ENCODE measurements around the gene CDHR5. TPM values are rescaled to one million over a fixed set of nuclear protein-coding genes. Genes with fewer than 3 reads are reported as not detected.

Gene CDHR5
- total and polyA plus RNA-seq, 9 of the 15 experiments (the other 6 are each of a cell fraction or from before 2014, with no cell fraction given), result 0.16 TPM; not detected in 8

- H3K27ac ChIP-seq (ENCODE audit: extremely low read depth, low read depth, low read length), result no peak overlapping the region
- ChIA-PET CTCF (ENCODE audit: low intra/inter-chr PET ratio) (no interaction called here), POLR2A (no interaction called here)
- peaks cover 30% of the 10 kb centered on the region; the same call in 2 of the 3 replicates for H3K36me3 ChIP-seq (ENCODE audit: control insufficient read depth, insufficient read depth, low read length)
- H4K20me1 ChIP-seq (replicated peaks; ENCODE audit: control insufficient read depth, insufficient read depth, low read length), result no peaks in the 10 kb centered on the region
- in situ Hi-C loops (cut with MboI) (no loop called here), intact Hi-C loops (cut with micrococcal nuclease) (no loop called here)
- WGBS (ENCODE audit: insufficient coverage, low coverage, missing lambda C conversion rate), result 88% methylated on average over 14 of the region's 22 CpGs
- H3K79me2 ChIP-seq (ENCODE audit: control insufficient read depth, insufficient read depth, low read length), result peaks cover 2% of the 10 kb centered on the region; the same call in 1 of the 3 replicates
- H3K4me3 ChIP-seq, result no peak overlapping the region
- H2AFZ ChIP-seq (ENCODE audit: low read depth, low read length), result no peak overlapping the region
- no peak for FAIRE-seq
- no peaks in the 10 kb centered on the region for H3K27me3 ChIP-seq (ENCODE audit: control insufficient read depth in 2 of 2, insufficient read depth in 2 of 2, low read length in 2 of 2)
- ATAC-seq, result no peak
- no peaks in the 10 kb centered on the region for H3K9me3 ChIP-seq (replicated peaks; ENCODE audit: control insufficient read depth, insufficient read depth, low read depth, low read length)
- no peak overlapping the region for H3K4me2 ChIP-seq (ENCODE audit: insufficient read depth, low read length)
- DNase-seq (ENCODE audit: extremely low read depth in 1 of 4, low spot score in 3 of 4), result no peak
- no peak overlapping the region for H3K9ac ChIP-seq (ENCODE audit: insufficient read depth in 1 of 2, low read depth in 2 of 2, low read length in 2 of 2)
- no peaks in the 10 kb centered on the region for H3K9me1 ChIP-seq (ENCODE audit: control insufficient read depth, insufficient read depth, low read length)
- H3K4me1 ChIP-seq (replicated peaks in 1 of 2; ENCODE audit: control insufficient read depth in 2 of 2, insufficient read depth in 2 of 2, low read length in 2 of 2), result peaks cover 0 to 15% of the 10 kb centered on the region in 2 experiments; a peak in 2 of 5 replicates
- BruUV-seq (replicated peaks), result no TSS peak
- TF ChIP-seq POLR2AphosphoS2 (IDR thresholded peaks at IDR 0.05; ENCODE audit: low read length), result no peak
- TF ChIP-seq LARP7 (IDR thresholded peaks at IDR 0.05), result no peak
- TF ChIP-seq HNRNPUL1 (IDR thresholded peaks at IDR 0.05; ENCODE audit: low read length), result no peak
- TF ChIP-seq MIER1 (IDR thresholded peaks at IDR 0.05; ENCODE audit: low read depth), result no peak
- TF ChIP-seq XRCC3 (IDR thresholded peaks at IDR 0.05), result no peak
- no peak for TF ChIP-seq CBX8 (IDR thresholded peaks at IDR 0.05; ENCODE audit: borderline replicate concordance, extremely low read depth, low read depth, low read length, poor library complexity, severe bottlenecking)
- no peak for TF ChIP-seq LEF1 (IDR thresholded peaks at IDR 0.05)
- TF ChIP-seq PREB (CRISPR knock-in tag; IDR thresholded peaks at IDR 0.05), result no peak
- TF ChIP-seq ELF2 (CRISPR knock-in tag; IDR thresholded peaks at IDR 0.05), result no peak
- TF ChIP-seq PTRF (tag; IDR thresholded peaks at IDR 0.05), result no peak
- TF ChIP-seq, protein P1, sequence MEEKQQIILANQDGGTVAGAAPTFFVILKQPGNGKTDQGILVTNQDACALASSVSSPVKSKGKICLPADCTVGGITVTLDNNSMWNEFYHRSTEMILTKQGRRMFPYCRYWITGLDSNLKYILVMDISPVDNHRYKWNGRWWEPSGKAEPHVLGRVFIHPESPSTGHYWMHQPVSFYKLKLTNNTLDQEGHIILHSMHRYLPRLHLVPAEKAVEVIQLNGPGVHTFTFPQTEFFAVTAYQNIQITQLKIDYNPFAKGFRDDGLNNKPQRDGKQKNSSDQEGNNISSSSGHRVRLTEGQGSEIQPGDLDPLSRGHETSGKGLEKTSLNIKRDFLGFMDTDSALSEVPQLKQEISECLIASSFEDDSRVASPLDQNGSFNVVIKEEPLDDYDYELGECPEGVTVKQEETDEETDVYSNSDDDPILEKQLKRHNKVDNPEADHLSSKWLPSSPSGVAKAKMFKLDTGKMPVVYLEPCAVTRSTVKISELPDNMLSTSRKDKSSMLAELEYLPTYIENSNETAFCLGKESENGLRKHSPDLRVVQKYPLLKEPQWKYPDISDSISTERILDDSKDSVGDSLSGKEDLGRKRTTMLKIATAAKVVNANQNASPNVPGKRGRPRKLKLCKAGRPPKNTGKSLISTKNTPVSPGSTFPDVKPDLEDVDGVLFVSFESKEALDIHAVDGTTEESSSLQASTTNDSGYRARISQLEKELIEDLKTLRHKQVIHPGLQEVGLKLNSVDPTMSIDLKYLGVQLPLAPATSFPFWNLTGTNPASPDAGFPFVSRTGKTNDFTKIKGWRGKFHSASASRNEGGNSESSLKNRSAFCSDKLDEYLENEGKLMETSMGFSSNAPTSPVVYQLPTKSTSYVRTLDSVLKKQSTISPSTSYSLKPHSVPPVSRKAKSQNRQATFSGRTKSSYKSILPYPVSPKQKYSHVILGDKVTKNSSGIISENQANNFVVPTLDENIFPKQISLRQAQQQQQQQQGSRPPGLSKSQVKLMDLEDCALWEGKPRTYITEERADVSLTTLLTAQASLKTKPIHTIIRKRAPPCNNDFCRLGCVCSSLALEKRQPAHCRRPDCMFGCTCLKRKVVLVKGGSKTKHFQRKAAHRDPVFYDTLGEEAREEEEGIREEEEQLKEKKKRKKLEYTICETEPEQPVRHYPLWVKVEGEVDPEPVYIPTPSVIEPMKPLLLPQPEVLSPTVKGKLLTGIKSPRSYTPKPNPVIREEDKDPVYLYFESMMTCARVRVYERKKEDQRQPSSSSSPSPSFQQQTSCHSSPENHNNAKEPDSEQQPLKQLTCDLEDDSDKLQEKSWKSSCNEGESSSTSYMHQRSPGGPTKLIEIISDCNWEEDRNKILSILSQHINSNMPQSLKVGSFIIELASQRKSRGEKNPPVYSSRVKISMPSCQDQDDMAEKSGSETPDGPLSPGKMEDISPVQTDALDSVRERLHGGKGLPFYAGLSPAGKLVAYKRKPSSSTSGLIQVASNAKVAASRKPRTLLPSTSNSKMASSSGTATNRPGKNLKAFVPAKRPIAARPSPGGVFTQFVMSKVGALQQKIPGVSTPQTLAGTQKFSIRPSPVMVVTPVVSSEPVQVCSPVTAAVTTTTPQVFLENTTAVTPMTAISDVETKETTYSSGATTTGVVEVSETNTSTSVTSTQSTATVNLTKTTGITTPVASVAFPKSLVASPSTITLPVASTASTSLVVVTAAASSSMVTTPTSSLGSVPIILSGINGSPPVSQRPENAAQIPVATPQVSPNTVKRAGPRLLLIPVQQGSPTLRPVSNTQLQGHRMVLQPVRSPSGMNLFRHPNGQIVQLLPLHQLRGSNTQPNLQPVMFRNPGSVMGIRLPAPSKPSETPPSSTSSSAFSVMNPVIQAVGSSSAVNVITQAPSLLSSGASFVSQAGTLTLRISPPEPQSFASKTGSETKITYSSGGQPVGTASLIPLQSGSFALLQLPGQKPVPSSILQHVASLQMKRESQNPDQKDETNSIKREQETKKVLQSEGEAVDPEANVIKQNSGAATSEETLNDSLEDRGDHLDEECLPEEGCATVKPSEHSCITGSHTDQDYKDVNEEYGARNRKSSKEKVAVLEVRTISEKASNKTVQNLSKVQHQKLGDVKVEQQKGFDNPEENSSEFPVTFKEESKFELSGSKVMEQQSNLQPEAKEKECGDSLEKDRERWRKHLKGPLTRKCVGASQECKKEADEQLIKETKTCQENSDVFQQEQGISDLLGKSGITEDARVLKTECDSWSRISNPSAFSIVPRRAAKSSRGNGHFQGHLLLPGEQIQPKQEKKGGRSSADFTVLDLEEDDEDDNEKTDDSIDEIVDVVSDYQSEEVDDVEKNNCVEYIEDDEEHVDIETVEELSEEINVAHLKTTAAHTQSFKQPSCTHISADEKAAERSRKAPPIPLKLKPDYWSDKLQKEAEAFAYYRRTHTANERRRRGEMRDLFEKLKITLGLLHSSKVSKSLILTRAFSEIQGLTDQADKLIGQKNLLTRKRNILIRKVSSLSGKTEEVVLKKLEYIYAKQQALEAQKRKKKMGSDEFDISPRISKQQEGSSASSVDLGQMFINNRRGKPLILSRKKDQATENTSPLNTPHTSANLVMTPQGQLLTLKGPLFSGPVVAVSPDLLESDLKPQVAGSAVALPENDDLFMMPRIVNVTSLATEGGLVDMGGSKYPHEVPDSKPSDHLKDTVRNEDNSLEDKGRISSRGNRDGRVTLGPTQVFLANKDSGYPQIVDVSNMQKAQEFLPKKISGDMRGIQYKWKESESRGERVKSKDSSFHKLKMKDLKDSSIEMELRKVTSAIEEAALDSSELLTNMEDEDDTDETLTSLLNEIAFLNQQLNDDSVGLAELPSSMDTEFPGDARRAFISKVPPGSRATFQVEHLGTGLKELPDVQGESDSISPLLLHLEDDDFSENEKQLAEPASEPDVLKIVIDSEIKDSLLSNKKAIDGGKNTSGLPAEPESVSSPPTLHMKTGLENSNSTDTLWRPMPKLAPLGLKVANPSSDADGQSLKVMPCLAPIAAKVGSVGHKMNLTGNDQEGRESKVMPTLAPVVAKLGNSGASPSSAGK (IDR thresholded peaks at IDR 0.05), result no peak
These were observed 11.3 kb upstream of the CDHR5 start for GRCh38 chr11:635945-636510.
